Transverse colon (tissue), 4 donors: ENCODE results near the gene MAST4. TPM values are rescaled to one million over a fixed set of nuclear protein-coding genes. Genes with fewer than 3 reads are reported as not detected.
A peak's percentile ranks its signal among the peaks of the same experiment; 100 is the strongest.

Source experiments
- DNase-seq: peaks from one replicate; pipeline ENCODE4 v3.0.0-alpha.2; 2019
- H3K27ac ChIP-seq, 4 donors: fragments of 200-600 bp; sonication (generic); 2 replicates each; pipeline ENCODE4 v1.5.1; 2016 to 2018; ENCODE audit warnings: inconsistent platforms in 4 of 4
- H3K27me3 ChIP-seq: fragments of 200-600 bp; sonication (generic); 2 replicates; pipeline ENCODE4 v1.5.1; 2017; ENCODE audit warnings: inconsistent platforms
- H3K36me3 ChIP-seq, 4 donors: fragments of 200-600 bp; sonication (generic); 2 replicates each; pipeline ENCODE4 v1.5.1; 2017 to 2019; ENCODE audit warnings: inconsistent platforms in 4 of 4
- H3K4me1 ChIP-seq, 4 donors: fragments of 200-600 bp; sonication (generic); 2 replicates each; pipeline ENCODE4 v1.5.1; 2017 to 2020; ENCODE audit warnings: inconsistent platforms in 4 of 4
- H3K4me3 ChIP-seq, 4 donors: fragments of 200-600 bp; sonication (generic); 1 replicate in 1 of 4; 2 replicates in 3 of 4; pipeline versions ENCODE4 v1.5.1 to v1.6.1; 2017 to 2019; ENCODE audit warnings: inconsistent platforms in 4 of 4
- H3K9me3 ChIP-seq, 2 donors: fragments of 200-600 bp; sonication (generic); 2 replicates each; pipeline ENCODE4 v1.5.1; 2017 to 2019; ENCODE audit warnings: inconsistent platforms in 2 of 2
- CTCF ChIP-seq, 5 experiments: fragments of 200-600 bp in 3 of 5; fragments of 450-650 bp in 2 of 5; sonication (generic) in 3 of 5; IDR thresholded peaks; 1 replicate in 2 of 5; 2 replicates in 3 of 5; pipeline ENCODE4 v1.5.1; 2016 to 2017; ENCODE audit warnings: antibody characterized with exemption in 5 of 5, inconsistent platforms in 3 of 5, mild to moderate bottlenecking in 2 of 5, moderate library complexity in 1 of 5
- EP300 ChIP-seq: sonication (generic); formaldehyde crosslinking; IDR thresholded peaks from one replicate; pipeline ENCODE4 v1.6.1; 2017; ENCODE audit warnings: antibody characterized with exemption, low read depth
- POLR2A ChIP-seq: fragments of 450-650 bp; IDR thresholded peaks from one replicate; pipeline ENCODE4 v1.6.1; 2016; ENCODE audit warnings: antibody characterized with exemption, mild to moderate bottlenecking, moderate library complexity
- POLR2AphosphoS5 ChIP-seq, 3 donors: sonication (generic); formaldehyde crosslinking; IDR thresholded peaks; one replicate each; pipeline ENCODE4 v1.6.1; 2016; ENCODE audit warnings: antibody characterized with exemption in 3 of 3
- WGBS, 2 donors: methylation state at CpG; one replicate each; pipeline ENCODE4 v1.1.5; 2018; ENCODE audit warnings: low coverage in 1 of 2; 5-methylcytosine and 5-hydroxymethylcytosine counted together
- in situ Hi-C, 4 donors: fragments of 200-750 bp; cut with MboI; loops; one replicate each; pipeline versions ENCODE4 v1.15.0 to v1.15.1; 2017; ENCODE audit warnings: low sequenced_read_pairs in 3 of 4, low pct_ligation_motif_present in 1 of 4, low pct_unique_long_range_greater_than_20kb in 1 of 4
- intact Hi-C: fragments of 100-400 bp; cut with DNase I; formaldehyde crosslinking; loops from one replicate; pipeline ENCODE4 v1.15.1; 2023; ENCODE audit warnings: low total_unique reads
- total RNA-seq, 4 donors: library from RNA; depleted of rRNA; stranded (reverse); fragments of >200 nt; gene quantifications; one replicate each; pipeline ENCODE4 v1.1.0, GENCODE V29; 2016

The MAST4 gene
- total RNA-seq, 4 donors from 2014 or later = 20.3 to 46.8 (median 35.4) TPM

- peak overlapping the region; percentile 55 to 66 (median 62) for H3K27ac ChIP-seq
- H3K36me3 ChIP-seq = no peaks in the 10 kb centered on the region
- H3K27me3 ChIP-seq = no peaks in the 10 kb centered on the region
- no peaks in the 10 kb centered on the region for H3K9me3 ChIP-seq
- no peak for DNase-seq
- in situ Hi-C loops (no loop called here), intact Hi-C loops (no loop called here)
- TF ChIP-seq POLR2AphosphoS5 (IDR thresholded peaks at IDR 0.05) = no peak
- TF ChIP-seq POLR2A = no peak
- no peak for TF ChIP-seq EP300
- no peak for TF ChIP-seq CTCF (IDR thresholded peaks at IDR 0.05)
- H3K4me1 ChIP-seq = peaks cover 0 to 21% (median 10%) of the 10 kb centered on the region in 4 donors
- H3K4me3 ChIP-seq = peak overlapping the region in 3 of 4 donors; percentile 13 to 33 (median 22)
- 53 to 63% methylated on average over 5 to 11 of the region's 11 CpGs for WGBS, 2 donors
These were observed 362.9 kb downstream of the MAST4 start for GRCh38 chr5:66958980-66959641.

GRCh38 chr5:66959653-66960052 is 363.5 kb downstream of the MAST4 start:
- DNase-seq = no peak
- WGBS, 2 donors = 48 to 66% methylated on average over 2 of the region's 2 CpGs
- H3K9me3 ChIP-seq = no peaks in the 10 kb centered on the region
- H3K27ac ChIP-seq = peak overlapping the region; percentile 55 to 66 (median 62)
- no peaks in the 10 kb centered on the region for H3K36me3 ChIP-seq
- peaks cover 0 to 21% (median 10%) of the 10 kb centered on the region in 4 donors for H3K4me1 ChIP-seq
- intact Hi-C loops (no loop called here), in situ Hi-C loops (no loop called here)
- TF ChIP-seq EP300 (no peak), POLR2AphosphoS5 (IDR thresholded peaks at IDR 0.05) (no peak), CTCF (IDR thresholded peaks at IDR 0.05) (no peak), POLR2A (no peak)
- no peaks in the 10 kb centered on the region for H3K27me3 ChIP-seq
- peak overlapping the region in 1 of 4 donors; percentile 22 for H3K4me3 ChIP-seq

GRCh38 chr5:66960369-66961137 is 364.4 kb downstream of the MAST4 start:
- Histone ChIP-seq H3K9me3 (no peaks in the 10 kb centered on the region), H3K4me3 (no peak overlapping the region), H3K27me3 (no peaks in the 10 kb centered on the region), H3K36me3 (no peaks in the 10 kb centered on the region), H3K4me1 (peaks cover 0 to 21% (median 10%) of the 10 kb centered on the region in 4 donors), H3K27ac (peak overlapping the region in 2 of 4 donors; percentile 36 to 57)
- no peak for TF ChIP-seq POLR2AphosphoS5 (IDR thresholded peaks at IDR 0.05)
- TF ChIP-seq EP300 = no peak
- no peak for TF ChIP-seq CTCF (IDR thresholded peaks at IDR 0.05)
- no peak for TF ChIP-seq POLR2A
- WGBS, 2 donors = 40% methylated on average over 7 of the region's 7 CpGs
- peak; percentile 46 for DNase-seq
- in situ Hi-C loops (no loop called here), intact Hi-C loops (no loop called here)

- intact Hi-C loops (no loop called here), in situ Hi-C loops (no loop called here)
- DNase-seq = no peak
- H3K4me1 ChIP-seq = peaks cover 0 to 21% (median 9%) of the 10 kb centered on the region in 4 donors
- H3K27ac ChIP-seq = no peak overlapping the region
- TF ChIP-seq EP300 (no peak), POLR2A (no peak), CTCF (IDR thresholded peaks at IDR 0.05) (no peak), POLR2AphosphoS5 (IDR thresholded peaks at IDR 0.05) (no peak)
- H3K9me3 ChIP-seq = no peaks in the 10 kb centered on the region
- H3K36me3 ChIP-seq = no peaks in the 10 kb centered on the region
- WGBS, 2 donors = 56 to 80% methylated on average over 1 of the region's 1 CpG
- no peaks in the 10 kb centered on the region for H3K27me3 ChIP-seq
- H3K4me3 ChIP-seq = no peak overlapping the region
These were observed 367.4 kb downstream of the MAST4 start for GRCh38 chr5:66963559-66963971.
